Right lobe of liver (tissue), 4 donors: Measurements from ENCODE around the gene MYO7A.

Experiments used
- POLR2A ChIP-seq: fragments of 450-650 bp; IDR thresholded peaks from one replicate; pipeline ENCODE4 v1.6.1; 2017; ENCODE audit warnings: antibody characterized with exemption, mild to moderate bottlenecking
- TF ChIP-seq, protein P1 (sequence below), 4 donors: fragments of 200-600 bp in 3 of 4; fragments of 450-650 bp in 1 of 4; IDR thresholded peaks; one replicate each; pipeline versions ENCODE4 v1.5.1 to v1.8.0; 2016 to 2022; ENCODE audit warnings: antibody characterized with exemption in 4 of 4, mild to moderate bottlenecking in 2 of 4
- donor health status: DM: no; HTN: no; CAD: no.
- donor health status: DM: no; HTN: no; CAD: no.
- donor health status: DM: no; HTN: yes; CAD: no.

DNA sequence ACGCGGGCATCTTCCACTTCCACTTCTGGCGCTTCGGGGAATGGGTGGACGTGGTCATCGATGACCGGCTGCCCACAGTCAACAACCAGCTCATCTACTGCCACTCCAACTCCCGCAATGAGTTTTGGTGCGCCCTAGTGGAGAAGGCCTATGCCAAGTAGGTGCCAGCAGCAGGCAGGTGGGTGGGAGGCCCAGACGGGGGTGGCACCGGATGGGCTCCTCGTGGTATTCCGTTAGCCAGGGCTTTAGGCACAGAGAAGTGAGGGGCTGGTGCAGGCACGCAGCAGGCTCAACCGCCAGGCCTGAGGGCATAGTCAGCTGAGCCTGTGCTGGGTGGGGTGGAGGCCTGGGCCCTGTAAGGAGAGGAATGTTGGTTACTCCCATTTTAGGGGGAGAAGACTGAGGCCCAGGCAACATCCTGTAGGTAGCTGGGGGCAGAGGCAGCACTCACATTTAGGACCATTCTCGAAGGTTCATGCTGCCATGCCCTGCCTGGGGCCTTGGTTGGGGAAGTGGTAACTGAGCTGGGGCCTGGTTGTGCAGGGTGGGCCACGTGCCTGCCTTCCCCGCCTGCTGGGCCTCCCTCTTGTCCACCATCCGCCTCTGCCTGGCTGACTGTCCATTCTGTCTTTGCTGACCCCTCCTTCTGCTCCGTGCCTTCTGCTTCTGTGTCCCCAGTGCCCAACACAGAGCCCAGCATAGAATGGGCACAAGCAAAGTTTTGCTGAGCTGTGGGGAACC lies 15.2 kb upstream of the MYO7A start:
- TF ChIP-seq, protein P1, sequence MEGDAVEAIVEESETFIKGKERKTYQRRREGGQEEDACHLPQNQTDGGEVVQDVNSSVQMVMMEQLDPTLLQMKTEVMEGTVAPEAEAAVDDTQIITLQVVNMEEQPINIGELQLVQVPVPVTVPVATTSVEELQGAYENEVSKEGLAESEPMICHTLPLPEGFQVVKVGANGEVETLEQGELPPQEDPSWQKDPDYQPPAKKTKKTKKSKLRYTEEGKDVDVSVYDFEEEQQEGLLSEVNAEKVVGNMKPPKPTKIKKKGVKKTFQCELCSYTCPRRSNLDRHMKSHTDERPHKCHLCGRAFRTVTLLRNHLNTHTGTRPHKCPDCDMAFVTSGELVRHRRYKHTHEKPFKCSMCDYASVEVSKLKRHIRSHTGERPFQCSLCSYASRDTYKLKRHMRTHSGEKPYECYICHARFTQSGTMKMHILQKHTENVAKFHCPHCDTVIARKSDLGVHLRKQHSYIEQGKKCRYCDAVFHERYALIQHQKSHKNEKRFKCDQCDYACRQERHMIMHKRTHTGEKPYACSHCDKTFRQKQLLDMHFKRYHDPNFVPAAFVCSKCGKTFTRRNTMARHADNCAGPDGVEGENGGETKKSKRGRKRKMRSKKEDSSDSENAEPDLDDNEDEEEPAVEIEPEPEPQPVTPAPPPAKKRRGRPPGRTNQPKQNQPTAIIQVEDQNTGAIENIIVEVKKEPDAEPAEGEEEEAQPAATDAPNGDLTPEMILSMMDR (IDR thresholded peaks at IDR 0.05): no peak
- no peak for TF ChIP-seq POLR2A
